HepG2 (cell line): Measurements from ENCODE around the gene MECR.

Source experiments
- AKAP8 ChIP-seq: sonication (generic); formaldehyde crosslinking; IDR thresholded peaks from 2 replicates; pipeline ENCODE4 v1.5.1; 2020; ENCODE audit warnings: mild to moderate bottlenecking, missing genetic modification reagents
- ASH2L ChIP-seq: fragments of 300-600, 200-600 bp; sonication (generic); IDR thresholded peaks from 2 replicates; pipeline ENCODE4 v1.7.0; 2017; ENCODE audit warnings: low read depth, mild to moderate bottlenecking, moderate library complexity, mixed read lengths, low read length; ENCODE audit not compliant: insufficient read length
- JUND ChIP-seq: sonication (generic); formaldehyde crosslinking; IDR thresholded peaks from 2 replicates; pipeline ENCODE4 v1.8.0; 2022; ENCODE audit warnings: mild to moderate bottlenecking, missing genetic modification reagents
- MYC ChIP-seq: sonication (generic); formaldehyde crosslinking; IDR thresholded peaks from 2 replicates; pipeline ENCODE4 v1.9.0; 2021; ENCODE audit warnings: missing genetic modification reagents, borderline replicate concordance
- NFATC3 ChIP-seq: sonication (generic); formaldehyde crosslinking; IDR thresholded peaks from 2 replicates; pipeline ENCODE4 v1.5.1; 2020; ENCODE audit warnings: mild to moderate bottlenecking, missing genetic modification reagents
- POLR2A ChIP-seq, 2 experiments: IDR thresholded peaks; 2 replicates each; pipeline ENCODE4 v1.6.1; 2011; ENCODE audit warnings: low read depth in 2 of 2, low read length in 2 of 2, mild to moderate bottlenecking in 1 of 2, moderate library complexity in 1 of 2; ENCODE audit not compliant: insufficient read depth in 1 of 2
- ZBTB21 ChIP-seq: sonication (generic); formaldehyde crosslinking; IDR thresholded peaks from 2 replicates; pipeline ENCODE4 v1.4.0; 2020; ENCODE audit warnings: missing genetic modification reagents
- ZFX ChIP-seq: sonication (generic); formaldehyde crosslinking; IDR thresholded peaks from 2 replicates; pipeline ENCODE4 v1.4.0; 2020; ENCODE audit warnings: mild to moderate bottlenecking, low read depth, missing genetic modification reagents, moderate library complexity
- TF ChIP-seq, protein P1 (sequence below): sonication (generic); formaldehyde crosslinking; IDR thresholded peaks from 2 replicates; pipeline ENCODE4 v1.5.0; 2020; ENCODE audit warnings: mild to moderate bottlenecking, missing genetic modification reagents, moderate library complexity
- TF ChIP-seq, protein P2 (sequence below): sonication (generic); formaldehyde crosslinking; IDR thresholded peaks from 2 replicates; pipeline ENCODE4 v1.9.0; 2021; ENCODE audit warnings: missing genetic modification reagents, borderline replicate concordance
- TF ChIP-seq, protein P3 (sequence below): sonication (generic); formaldehyde crosslinking; IDR thresholded peaks from 2 replicates; pipeline ENCODE4 v1.4.0; 2020; ENCODE audit warnings: missing genetic modification reagents, mild to moderate bottlenecking, borderline replicate concordance
- TF ChIP-seq, protein P4 (sequence below): IDR thresholded peaks from 2 replicates; pipeline ENCODE4 v1.6.1; 2016; ENCODE audit warnings: low read depth, control low read depth
- TF ChIP-seq, protein P5 (sequence below): sonication (generic); formaldehyde crosslinking; IDR thresholded peaks from 2 replicates; pipeline ENCODE4 v1.4.0; 2020; ENCODE audit warnings: missing genetic modification reagents, borderline replicate concordance

DNA sequence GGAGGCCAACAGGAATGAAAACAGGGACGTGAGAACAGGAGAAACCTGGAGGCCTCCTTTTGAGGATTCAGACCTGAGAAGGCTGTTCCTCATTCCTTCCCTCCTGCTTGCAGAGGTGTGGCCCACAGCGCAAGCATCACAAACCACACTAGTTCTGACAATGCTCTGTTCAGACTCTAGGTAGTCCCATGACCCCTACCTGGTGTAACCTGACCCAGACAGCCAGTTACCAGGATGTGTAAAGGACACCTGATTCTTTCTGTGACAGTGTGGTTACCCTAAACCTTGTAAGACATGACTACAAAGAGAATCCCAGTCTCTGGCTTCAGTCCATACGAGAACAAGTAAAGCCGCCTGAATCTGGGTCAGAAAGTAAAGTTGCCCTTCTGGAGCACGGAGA, 3.2 kb downstream of the MECR start:
- TF ChIP-seq JUND (CRISPR knock-in tag) (no peak), AKAP8 (CRISPR knock-in tag) (no peak), ZBTB21 (CRISPR knock-in tag) (no peak), NFATC3 (no peak), ZFX (CRISPR knock-in tag) (no peak), MYC (CRISPR knock-in tag) (no peak), POLR2A (IDR thresholded peaks at IDR 0.05; ENCODE audit: insufficient read depth in 1 of 2, low read depth in 2 of 2, low read length in 2 of 2) (no peak), ASH2L (no peak)
- TF ChIP-seq, protein P1, sequence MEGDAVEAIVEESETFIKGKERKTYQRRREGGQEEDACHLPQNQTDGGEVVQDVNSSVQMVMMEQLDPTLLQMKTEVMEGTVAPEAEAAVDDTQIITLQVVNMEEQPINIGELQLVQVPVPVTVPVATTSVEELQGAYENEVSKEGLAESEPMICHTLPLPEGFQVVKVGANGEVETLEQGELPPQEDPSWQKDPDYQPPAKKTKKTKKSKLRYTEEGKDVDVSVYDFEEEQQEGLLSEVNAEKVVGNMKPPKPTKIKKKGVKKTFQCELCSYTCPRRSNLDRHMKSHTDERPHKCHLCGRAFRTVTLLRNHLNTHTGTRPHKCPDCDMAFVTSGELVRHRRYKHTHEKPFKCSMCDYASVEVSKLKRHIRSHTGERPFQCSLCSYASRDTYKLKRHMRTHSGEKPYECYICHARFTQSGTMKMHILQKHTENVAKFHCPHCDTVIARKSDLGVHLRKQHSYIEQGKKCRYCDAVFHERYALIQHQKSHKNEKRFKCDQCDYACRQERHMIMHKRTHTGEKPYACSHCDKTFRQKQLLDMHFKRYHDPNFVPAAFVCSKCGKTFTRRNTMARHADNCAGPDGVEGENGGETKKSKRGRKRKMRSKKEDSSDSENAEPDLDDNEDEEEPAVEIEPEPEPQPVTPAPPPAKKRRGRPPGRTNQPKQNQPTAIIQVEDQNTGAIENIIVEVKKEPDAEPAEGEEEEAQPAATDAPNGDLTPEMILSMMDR (CRISPR knock-in tag) = no peak
- TF ChIP-seq, protein P2, sequence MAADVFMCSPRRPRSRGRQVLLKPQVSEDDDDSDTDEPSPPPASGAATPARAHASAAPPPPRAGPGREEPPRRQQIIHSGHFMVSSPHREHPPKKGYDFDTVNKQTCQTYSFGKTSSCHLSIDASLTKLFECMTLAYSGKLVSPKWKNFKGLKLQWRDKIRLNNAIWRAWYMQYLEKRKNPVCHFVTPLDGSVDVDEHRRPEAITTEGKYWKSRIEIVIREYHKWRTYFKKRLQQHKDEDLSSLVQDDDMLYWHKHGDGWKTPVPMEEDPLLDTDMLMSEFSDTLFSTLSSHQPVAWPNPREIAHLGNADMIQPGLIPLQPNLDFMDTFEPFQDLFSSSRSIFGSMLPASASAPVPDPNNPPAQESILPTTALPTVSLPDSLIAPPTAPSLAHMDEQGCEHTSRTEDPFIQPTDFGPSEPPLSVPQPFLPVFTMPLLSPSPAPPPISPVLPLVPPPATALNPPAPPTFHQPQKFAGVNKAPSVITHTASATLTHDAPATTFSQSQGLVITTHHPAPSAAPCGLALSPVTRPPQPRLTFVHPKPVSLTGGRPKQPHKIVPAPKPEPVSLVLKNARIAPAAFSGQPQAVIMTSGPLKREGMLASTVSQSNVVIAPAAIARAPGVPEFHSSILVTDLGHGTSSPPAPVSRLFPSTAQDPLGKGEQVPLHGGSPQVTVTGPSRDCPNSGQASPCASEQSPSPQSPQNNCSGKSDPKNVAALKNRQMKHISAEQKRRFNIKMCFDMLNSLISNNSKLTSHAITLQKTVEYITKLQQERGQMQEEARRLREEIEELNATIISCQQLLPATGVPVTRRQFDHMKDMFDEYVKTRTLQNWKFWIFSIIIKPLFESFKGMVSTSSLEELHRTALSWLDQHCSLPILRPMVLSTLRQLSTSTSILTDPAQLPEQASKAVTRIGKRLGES = no peak
- TF ChIP-seq, protein P3, sequence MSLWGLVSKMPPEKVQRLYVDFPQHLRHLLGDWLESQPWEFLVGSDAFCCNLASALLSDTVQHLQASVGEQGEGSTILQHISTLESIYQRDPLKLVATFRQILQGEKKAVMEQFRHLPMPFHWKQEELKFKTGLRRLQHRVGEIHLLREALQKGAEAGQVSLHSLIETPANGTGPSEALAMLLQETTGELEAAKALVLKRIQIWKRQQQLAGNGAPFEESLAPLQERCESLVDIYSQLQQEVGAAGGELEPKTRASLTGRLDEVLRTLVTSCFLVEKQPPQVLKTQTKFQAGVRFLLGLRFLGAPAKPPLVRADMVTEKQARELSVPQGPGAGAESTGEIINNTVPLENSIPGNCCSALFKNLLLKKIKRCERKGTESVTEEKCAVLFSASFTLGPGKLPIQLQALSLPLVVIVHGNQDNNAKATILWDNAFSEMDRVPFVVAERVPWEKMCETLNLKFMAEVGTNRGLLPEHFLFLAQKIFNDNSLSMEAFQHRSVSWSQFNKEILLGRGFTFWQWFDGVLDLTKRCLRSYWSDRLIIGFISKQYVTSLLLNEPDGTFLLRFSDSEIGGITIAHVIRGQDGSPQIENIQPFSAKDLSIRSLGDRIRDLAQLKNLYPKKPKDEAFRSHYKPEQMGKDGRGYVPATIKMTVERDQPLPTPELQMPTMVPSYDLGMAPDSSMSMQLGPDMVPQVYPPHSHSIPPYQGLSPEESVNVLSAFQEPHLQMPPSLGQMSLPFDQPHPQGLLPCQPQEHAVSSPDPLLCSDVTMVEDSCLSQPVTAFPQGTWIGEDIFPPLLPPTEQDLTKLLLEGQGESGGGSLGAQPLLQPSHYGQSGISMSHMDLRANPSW = no peak
- TF ChIP-seq, protein P4, sequence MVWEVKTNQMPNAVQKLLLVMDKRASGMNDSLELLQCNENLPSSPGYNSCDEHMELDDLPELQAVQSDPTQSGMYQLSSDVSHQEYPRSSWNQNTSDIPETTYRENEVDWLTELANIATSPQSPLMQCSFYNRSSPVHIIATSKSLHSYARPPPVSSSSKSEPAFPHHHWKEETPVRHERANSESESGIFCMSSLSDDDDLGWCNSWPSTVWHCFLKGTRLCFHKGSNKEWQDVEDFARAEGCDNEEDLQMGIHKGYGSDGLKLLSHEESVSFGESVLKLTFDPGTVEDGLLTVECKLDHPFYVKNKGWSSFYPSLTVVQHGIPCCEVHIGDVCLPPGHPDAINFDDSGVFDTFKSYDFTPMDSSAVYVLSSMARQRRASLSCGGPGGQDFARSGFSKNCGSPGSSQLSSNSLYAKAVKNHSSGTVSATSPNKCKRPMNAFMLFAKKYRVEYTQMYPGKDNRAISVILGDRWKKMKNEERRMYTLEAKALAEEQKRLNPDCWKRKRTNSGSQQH = no peak
- TF ChIP-seq, protein P5, sequence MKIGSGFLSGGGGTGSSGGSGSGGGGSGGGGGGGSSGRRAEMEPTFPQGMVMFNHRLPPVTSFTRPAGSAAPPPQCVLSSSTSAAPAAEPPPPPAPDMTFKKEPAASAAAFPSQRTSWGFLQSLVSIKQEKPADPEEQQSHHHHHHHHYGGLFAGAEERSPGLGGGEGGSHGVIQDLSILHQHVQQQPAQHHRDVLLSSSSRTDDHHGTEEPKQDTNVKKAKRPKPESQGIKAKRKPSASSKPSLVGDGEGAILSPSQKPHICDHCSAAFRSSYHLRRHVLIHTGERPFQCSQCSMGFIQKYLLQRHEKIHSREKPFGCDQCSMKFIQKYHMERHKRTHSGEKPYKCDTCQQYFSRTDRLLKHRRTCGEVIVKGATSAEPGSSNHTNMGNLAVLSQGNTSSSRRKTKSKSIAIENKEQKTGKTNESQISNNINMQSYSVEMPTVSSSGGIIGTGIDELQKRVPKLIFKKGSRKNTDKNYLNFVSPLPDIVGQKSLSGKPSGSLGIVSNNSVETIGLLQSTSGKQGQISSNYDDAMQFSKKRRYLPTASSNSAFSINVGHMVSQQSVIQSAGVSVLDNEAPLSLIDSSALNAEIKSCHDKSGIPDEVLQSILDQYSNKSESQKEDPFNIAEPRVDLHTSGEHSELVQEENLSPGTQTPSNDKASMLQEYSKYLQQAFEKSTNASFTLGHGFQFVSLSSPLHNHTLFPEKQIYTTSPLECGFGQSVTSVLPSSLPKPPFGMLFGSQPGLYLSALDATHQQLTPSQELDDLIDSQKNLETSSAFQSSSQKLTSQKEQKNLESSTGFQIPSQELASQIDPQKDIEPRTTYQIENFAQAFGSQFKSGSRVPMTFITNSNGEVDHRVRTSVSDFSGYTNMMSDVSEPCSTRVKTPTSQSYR (CRISPR knock-in tag) = no peak
